ENCODE measurements around the gene SHC4.

Gene SHC4

DNA sequence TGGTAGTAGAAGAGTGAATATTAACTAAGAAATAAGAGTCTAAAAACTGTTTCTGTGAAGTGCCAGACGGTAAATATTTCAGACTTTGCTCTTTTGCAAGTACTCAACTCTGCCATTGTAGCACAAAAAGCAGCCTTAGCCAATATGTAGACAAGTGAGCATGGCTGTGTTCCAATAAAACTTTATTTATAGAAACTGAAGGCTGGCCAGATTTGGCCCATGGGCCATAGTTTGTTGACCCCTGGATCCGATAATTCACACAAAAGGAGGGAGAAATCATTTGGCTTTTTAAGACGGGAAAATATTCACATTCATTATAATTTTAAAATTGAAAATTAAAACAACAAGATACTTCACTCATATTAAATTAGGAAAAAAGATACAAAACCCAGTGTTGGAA, 70.4 kb downstream of the SHC4 start:
- H3K36me3 ChIP-seq (ENCODE audit: insufficient read depth, low read length), result no peaks in the 10 kb centered on the region
- no peak overlapping the region for H3K9ac ChIP-seq (ENCODE audit: low read depth, low read length)
- H3K9me3 ChIP-seq (ENCODE audit: control insufficient read depth, insufficient read depth, low read length), result no peaks in the 10 kb centered on the region
- peaks cover 10% of the 10 kb centered on the region for H3K4me1 ChIP-seq (ENCODE audit: insufficient read depth, low read length)

DNA sequence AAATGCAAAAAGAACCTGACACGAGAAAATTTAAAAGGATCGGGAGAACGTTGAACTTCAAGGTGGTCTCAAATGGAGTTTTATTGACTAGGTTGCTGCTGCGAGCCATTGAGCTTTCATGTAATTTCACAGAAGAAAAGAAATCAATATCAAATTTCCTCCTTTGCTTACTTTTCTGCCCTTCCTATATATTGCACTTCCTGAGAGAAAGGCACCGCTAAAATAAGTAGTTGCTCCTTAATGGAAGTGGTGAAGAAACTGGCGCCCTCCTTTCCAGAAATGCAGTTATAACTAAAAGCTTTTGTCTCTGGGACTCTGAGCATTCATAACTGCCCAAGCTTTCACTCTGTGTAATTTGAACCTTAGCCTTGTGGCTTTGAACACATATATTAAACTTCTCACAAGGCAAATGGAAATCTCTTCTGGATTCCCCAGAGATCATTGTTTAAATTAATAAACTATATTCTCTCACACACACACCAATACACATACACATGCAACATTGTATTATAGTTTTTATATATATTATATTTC, 72.4 kb downstream of the SHC4 start:
- no peaks in the 10 kb centered on the region for H3K9me3 ChIP-seq (ENCODE audit: control insufficient read depth, insufficient read depth, low read length)
- H3K4me1 ChIP-seq (ENCODE audit: insufficient read depth, low read length), result no peaks in the 10 kb centered on the region
- H3K36me3 ChIP-seq (ENCODE audit: insufficient read depth, low read length), result no peaks in the 10 kb centered on the region

DNA sequence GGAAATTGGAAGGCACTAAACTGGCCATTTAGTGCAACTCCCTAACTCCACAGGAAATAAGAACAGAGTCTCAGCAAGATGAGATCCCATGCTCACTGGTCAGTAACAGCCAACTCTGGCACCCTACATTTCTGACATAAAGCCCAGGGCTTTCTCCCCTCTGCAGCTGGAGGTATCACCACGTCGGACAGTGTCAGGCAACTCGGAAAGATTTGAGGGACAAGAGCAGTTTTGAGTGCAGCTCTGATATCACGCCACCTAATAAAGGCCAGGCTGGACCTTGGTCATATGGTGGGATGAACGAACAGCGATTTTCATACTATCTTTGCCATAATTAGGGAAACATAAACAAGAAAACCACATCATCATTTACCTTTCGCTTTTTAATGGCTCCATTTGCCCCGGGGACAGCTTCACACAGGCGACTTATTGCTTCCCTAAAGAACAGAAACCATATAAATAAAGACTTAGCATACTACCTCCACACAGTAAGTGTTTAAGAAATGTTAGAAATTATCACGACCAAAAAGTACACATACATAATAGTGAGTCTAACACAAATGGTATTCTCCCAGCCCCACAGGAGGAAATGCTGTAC, 73.2 kb downstream of the SHC4 start:
- H3K9ac ChIP-seq (ENCODE audit: low read depth, low read length), result no peak overlapping the region
- H3K36me3 ChIP-seq (ENCODE audit: insufficient read depth, low read length), result no peaks in the 10 kb centered on the region
- no peaks in the 10 kb centered on the region for H3K9me3 ChIP-seq (ENCODE audit: control insufficient read depth, insufficient read depth, low read length)
- H3K4me1 ChIP-seq (ENCODE audit: insufficient read depth, low read length), result no peaks in the 10 kb centered on the region

More for the DNA sequence above, 72.4 kb downstream of the SHC4 start:
- H3K9ac ChIP-seq (ENCODE audit: low read depth, low read length), result no peak overlapping the region

DNA sequence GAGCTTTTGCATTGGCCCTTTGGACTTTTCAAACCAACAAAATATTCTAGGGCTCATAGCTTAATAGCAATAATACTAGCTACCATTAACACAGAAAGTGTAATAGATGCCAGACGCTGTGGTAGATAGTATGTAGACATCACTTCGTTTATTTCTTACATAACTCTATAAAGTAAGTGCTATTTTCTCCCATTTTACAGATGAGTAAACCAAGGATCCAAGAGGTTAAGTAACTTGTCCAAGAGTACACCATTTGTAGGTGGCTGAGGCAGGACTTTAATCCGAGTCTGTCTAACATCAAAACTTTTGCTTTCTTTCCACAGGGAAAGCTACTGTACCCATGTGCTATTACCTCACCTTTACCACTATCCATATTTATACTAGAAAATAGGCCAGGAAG, 73.8 kb downstream of the SHC4 start:
- Histone ChIP-seq H3K4me1 (ENCODE audit: insufficient read depth, low read length) (no peaks in the 10 kb centered on the region), H3K36me3 (ENCODE audit: insufficient read depth, low read length) (no peaks in the 10 kb centered on the region), H3K9ac (ENCODE audit: low read depth, low read length) (no peak overlapping the region), H3K9me3 (ENCODE audit: control insufficient read depth, insufficient read depth, low read length) (no peaks in the 10 kb centered on the region)

DNA sequence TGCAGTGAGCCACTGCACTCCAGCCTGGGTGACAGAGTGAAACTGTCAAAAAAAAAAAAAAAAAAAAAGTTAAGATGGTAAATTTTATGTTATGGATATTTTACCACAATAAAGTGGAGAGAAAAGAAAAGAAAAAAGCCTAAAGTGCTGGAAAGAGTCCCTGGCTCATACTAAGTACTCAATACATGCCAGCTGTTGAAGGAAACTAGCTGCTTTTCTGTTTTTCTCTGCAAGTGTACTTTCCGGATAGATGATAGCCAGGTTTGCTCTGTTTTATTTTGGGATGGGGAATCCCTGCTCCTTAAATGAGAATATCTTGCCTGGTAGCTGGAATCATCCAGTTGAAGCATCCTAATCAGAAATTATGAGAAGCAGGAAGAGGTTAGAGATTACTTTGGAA, 74.9 kb downstream of the SHC4 start:
- Histone ChIP-seq H3K9ac (ENCODE audit: low read depth, low read length) (no peak overlapping the region), H3K36me3 (ENCODE audit: insufficient read depth, low read length) (no peaks in the 10 kb centered on the region), H3K9me3 (ENCODE audit: control insufficient read depth, insufficient read depth, low read length) (no peaks in the 10 kb centered on the region), H3K4me1 (ENCODE audit: insufficient read depth, low read length) (no peaks in the 10 kb centered on the region)

DNA sequence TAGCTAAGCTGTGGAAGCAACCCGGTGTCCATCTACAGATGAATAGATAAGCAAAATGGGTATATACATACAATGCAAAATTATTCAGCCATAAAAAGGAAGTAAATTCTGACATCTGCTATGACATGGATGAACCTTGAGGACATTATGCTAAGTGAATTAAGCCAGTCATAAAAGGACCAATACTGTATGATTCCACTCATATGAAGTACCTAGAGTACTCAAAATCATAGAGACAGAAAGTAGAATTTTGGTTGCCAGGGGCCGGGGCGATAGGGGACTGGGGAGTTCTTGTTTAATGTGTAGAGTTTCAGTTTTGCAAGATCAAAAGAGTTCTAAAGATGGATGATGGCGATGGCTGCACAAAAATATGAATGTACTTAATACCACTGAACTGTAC, 75.5 kb downstream of the SHC4 start:
- H3K9me3 ChIP-seq (ENCODE audit: control insufficient read depth, insufficient read depth, low read length), result no peaks in the 10 kb centered on the region
- H3K9ac ChIP-seq (ENCODE audit: low read depth, low read length), result no peak overlapping the region
- H3K4me1 ChIP-seq (ENCODE audit: insufficient read depth, low read length), result no peaks in the 10 kb centered on the region
- H3K36me3 ChIP-seq (ENCODE audit: insufficient read depth, low read length), result no peaks in the 10 kb centered on the region

DNA sequence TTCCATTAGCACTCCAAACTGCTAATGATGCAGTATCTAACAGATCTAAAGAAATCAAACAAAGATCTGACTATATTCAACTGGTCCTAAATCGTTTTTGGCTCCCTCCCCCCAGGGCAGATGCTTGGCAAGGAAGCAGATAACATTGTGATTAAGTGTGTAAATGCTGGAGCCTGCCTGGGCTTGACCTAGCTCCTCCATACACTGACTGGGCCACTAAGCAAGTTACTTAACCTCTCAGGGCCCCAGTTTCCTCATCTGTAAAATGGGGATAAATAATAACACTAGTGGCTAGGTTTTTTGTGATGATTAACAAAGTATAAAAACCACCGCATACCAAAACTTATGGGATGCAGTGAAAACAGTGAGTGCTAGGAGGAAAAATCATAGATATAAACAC, 76.6 kb downstream of the SHC4 start:
- no peak overlapping the region for H3K9ac ChIP-seq (ENCODE audit: low read depth, low read length)
- no peaks in the 10 kb centered on the region for H3K36me3 ChIP-seq (ENCODE audit: insufficient read depth, low read length)
- no peaks in the 10 kb centered on the region for H3K9me3 ChIP-seq (ENCODE audit: control insufficient read depth, insufficient read depth, low read length)
- no peaks in the 10 kb centered on the region for H3K4me1 ChIP-seq (ENCODE audit: insufficient read depth, low read length)

DNA sequence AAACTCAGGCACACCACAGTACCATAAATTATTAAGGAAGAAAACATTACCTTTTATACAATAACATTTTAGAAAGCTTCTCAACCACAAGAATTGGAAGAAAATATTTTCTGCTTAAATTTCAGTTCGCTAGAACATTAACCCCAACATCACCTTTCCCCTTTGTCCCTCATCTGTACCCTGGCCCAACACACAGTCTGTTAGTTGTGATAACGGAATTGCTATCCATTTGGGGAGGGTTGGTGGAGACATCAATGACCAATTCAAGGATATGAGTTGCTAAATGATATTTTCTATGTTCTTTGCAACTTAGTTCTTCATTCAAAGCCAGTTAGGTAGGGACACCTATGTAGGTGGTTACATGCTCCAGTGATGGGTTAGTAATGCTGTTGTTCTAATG, 80.0 kb downstream of the SHC4 start:
- Histone ChIP-seq H3K9ac (ENCODE audit: low read depth, low read length) (no peak overlapping the region), H3K4me1 (ENCODE audit: insufficient read depth, low read length) (peaks cover 7% of the 10 kb centered on the region; the same call in 1 of the 2 replicates), H3K36me3 (ENCODE audit: insufficient read depth, low read length) (no peaks in the 10 kb centered on the region), H3K9me3 (ENCODE audit: control insufficient read depth, insufficient read depth, low read length) (no peaks in the 10 kb centered on the region)

DNA sequence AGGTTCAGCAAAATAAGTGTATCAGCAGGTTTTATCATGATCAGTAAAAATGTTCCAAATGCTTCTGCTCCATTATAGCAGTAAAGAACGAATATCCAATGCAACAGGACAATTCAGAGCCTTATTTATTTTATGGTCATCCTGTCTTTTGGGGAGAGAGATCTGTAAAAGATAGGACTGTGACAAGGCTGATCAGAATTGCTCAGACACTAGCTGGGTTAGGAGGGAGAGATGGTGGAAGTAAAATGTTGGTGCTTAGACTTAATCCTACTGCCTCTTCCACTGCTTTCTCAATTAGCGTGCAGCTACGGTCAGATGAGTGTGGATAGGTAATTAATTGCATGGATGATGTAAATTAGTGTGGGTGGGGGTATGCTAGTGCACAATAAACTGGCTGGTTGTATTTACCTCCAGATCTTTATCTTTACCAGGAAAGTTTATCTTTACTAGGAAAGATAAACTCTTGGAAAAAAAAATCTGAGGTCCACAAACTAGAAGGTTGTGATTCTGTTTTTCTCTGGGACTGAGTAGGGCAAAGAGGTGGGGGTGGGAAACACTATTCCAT, 83.6 kb downstream of the SHC4 start:
- Histone ChIP-seq H3K9ac (ENCODE audit: low read depth, low read length) (no peak overlapping the region), H3K9me3 (ENCODE audit: control insufficient read depth, insufficient read depth, low read length) (no peaks in the 10 kb centered on the region), H3K36me3 (ENCODE audit: insufficient read depth, low read length) (no peaks in the 10 kb centered on the region), H3K4me1 (ENCODE audit: insufficient read depth, low read length) (peaks cover 7% of the 10 kb centered on the region; the same call in 1 of the 2 replicates)

DNA sequence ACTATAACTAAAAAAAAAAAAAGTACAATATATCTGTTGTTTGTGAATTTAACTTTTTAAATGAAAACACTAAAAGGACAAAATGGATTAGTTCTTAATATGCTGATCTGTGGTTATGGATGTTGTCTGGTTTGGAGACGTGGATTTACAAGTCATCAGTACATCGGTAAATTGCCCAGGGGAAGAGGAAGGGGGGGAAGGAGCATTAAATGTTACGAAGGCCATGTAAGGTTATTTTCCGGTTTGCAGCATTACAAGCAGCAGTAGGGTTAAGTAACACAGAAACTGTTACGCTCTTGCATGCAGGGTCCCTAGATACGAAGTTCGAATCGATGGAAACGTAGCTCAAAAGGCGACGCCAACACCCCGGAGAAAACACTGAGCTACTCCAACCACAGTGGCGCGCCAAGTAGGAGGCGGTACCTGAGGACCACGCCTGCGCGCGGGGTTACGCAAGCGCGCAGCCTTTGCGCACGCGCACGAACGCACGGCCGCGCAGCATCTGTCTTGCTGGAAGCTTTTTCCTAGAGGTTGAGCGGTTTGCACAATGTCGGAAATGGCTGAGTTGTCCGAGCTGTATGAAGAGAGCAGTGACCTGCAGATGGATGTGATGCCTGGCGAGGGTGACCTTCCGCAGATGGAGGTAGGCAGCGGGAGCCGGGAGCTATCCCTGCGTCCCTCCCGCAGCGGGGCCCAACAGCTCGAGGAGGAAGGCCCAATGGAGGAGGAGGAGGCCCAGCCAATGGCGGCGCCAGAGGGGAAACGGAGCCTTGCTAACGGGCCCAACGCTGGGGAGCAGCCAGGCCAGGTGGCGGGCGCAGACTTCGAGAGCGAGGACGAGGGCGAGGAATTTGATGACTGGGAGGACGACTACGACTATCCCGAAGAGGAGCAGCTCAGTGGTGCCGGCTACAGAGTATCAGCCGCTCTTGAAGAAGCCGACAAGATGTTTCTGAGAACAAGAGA, 85.8 kb downstream of the SHC4 start, which contains the start of gene EID1:
TSS of gene EID1 (plus strand) at position 505 of the 966 bp plus-strand sequence. CDS start at position 548, 43 bp downstream.
- Histone ChIP-seq H3K9ac (ENCODE audit: low read depth, low read length) (peak within 1 kb of the TSS; percentile 72), H3K36me3 (ENCODE audit: insufficient read depth, low read length) (no peaks in the 10 kb centered on the region), H3K4me1 (ENCODE audit: insufficient read depth, low read length) (peaks cover 7% of the 10 kb centered on the region; the same call in 1 of the 2 replicates), H3K9me3 (ENCODE audit: control insufficient read depth, insufficient read depth, low read length) (no peaks in the 10 kb centered on the region)

DNA sequence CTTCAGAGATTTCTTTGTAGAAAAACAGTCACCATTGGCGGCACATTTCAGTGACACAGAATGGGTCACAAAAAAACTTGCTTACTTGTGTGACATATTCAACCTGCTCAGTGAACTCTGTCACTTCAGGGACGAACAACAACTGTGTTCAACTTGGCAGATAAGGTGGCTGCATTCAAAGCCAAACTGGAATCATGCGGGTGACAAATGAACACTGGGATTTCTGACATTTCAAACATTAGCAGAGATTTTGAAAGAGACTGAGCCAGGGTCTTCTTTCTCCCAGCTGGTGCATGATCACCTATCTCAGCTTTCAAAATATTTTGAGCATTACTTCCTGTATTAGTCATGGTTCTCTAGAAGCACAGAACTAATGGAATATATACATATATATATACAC, 87.7 kb downstream of the SHC4 start:
- no peaks in the 10 kb centered on the region for H3K9me3 ChIP-seq (ENCODE audit: control insufficient read depth, insufficient read depth, low read length)
- H3K4me1 ChIP-seq (ENCODE audit: insufficient read depth, low read length), result peaks cover 7% of the 10 kb centered on the region; the same call in 1 of the 2 replicates
- H3K9ac ChIP-seq (ENCODE audit: low read depth, low read length), result no peak overlapping the region
- no peaks in the 10 kb centered on the region for H3K36me3 ChIP-seq (ENCODE audit: insufficient read depth, low read length)

DNA sequence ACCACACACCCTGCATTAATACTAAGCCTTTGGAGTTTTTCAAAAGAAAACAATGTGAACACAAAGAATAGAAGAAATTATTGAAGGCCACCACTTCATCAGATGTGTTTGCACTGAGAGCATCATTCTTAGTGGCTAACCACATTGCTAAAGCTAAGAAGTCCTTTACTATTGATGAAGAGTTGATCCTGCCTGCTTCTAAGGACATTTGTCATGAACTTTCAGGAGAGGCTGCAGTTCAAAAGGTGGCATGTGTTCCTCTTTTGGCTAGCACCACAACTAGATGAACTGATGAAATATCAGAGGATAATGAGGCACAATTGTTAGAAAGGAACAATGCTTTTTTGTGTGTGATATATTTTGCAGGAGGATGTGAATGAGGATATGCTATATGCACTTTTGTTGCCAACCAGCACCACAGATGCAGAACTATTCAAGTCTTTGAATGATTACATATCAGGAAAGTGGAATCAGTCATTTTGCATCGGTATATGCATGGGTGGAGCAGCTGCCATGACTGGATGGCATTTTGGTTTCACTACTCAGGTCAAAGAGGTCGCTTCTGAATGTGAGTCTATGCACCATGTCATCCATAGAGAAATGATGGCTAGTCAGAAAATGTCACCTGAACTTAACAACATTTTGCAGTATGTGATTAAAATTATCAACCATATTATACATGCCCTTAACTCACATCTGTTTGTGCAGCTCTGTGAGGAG, 88.3 kb downstream of the SHC4 start:
- peaks cover 7% of the 10 kb centered on the region; the same call in 1 of the 2 replicates for H3K4me1 ChIP-seq (ENCODE audit: insufficient read depth, low read length)
- H3K9me3 ChIP-seq (ENCODE audit: control insufficient read depth, insufficient read depth, low read length), result no peaks in the 10 kb centered on the region
- no peaks in the 10 kb centered on the region for H3K36me3 ChIP-seq (ENCODE audit: insufficient read depth, low read length)
- no peak overlapping the region for H3K9ac ChIP-seq (ENCODE audit: low read depth, low read length)

DNA sequence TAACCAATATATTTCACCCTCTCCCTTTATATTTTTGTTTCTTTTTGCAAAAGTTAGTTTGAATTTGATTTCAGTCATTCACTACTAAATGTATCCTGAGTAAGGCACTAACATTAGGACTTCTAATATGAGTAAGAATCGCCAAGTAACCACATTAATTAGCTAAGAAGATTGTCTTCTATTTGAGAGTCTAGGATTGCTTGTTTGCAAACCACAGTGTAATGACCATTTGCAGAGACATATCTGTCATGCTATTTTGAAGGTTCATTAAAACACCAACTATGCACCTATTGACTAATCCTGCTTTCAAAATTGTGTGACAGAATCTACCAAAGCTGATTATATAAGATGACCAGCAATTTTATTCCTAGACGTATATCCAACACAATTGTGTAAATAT, 91.1 kb downstream of the SHC4 start:
- Histone ChIP-seq H3K9ac (ENCODE audit: low read depth, low read length) (no peak overlapping the region), H3K4me1 (ENCODE audit: insufficient read depth, low read length) (no peaks in the 10 kb centered on the region), H3K36me3 (ENCODE audit: insufficient read depth, low read length) (no peaks in the 10 kb centered on the region), H3K9me3 (ENCODE audit: control insufficient read depth, insufficient read depth, low read length) (no peaks in the 10 kb centered on the region)

DNA sequence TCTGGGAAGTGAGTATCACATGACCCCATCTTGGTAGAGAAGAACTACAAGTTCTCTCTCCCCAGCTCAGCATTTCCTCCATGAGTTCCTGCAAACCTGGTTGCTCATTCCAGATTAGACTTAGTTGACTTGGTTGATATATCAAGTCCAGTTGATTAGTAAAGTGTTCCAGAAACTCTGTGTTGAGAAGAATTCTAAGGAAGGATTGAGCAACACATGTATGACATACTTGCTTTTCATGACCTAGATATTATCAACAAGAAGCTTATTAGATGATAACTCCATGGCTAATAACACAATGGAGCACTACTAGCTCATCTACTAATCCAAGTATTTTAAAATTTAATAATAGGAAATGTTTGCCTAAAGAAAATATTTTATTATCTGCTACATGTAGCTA, 92.2 kb downstream of the SHC4 start:
- Histone ChIP-seq H3K9me3 (ENCODE audit: control insufficient read depth, insufficient read depth, low read length) (no peaks in the 10 kb centered on the region), H3K9ac (ENCODE audit: low read depth, low read length) (no peak overlapping the region), H3K4me1 (ENCODE audit: insufficient read depth, low read length) (no peaks in the 10 kb centered on the region), H3K36me3 (ENCODE audit: insufficient read depth, low read length) (no peaks in the 10 kb centered on the region)

Data from ES-I3 (cell line).